Measurements from ENCODE around the gene RFNG. TPM values are rescaled to one million over a fixed set of nuclear protein-coding genes. Genes with fewer than 3 reads are reported as not detected.

Gene RFNG
- total and polyA plus RNA-seq, 2 donors: 8.1 to 45.4 TPM

DNA sequence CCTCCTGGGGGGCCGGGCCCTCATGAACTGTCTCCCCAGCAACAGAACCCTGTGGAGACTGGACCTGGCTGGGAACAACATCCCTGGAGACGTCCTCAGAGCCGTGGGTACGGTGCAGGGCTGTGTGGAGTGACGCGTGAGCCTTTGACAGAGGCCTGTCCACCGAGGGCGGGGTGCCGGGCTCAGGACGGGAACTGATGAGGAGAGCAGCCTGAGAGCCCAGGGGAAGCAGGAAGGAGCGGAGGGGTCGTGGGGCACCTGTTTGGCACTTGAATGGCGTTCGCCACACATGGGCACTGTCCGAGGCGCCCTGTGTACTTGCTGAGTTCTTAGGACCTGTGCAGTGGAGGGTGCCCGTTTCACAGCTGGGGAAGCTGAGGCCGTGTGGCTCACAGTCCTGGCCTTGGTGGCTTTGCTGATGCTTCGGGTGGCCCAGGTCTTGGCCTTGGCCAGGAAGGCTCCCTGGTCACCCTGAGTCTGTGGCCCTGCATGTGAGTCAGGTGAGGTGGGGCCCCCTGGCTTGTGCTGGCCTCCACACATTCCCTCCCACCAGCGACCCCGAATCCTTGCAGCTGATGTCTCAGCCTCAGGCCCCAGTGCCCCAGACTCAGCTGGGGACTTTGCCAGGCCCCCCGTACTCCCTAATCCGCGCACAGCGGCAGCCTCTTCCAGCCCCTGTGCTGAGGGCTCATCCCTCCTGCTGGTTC lies 26.1 kb downstream of the RFNG start:
- WGBS: 98% methylated on average over 25 of the region's 25 CpGs
- Histone ChIP-seq H3K4me1 (ENCODE audit: control insufficient read depth in 2 of 2, insufficient read depth in 2 of 2, low read length in 2 of 2) (peaks cover 19 to 41% of the 10 kb centered on the region in 2 donors), H3K36me3 (ENCODE audit: control insufficient read depth in 2 of 2, insufficient read depth in 2 of 2, low read length in 1 of 2) (peaks cover 22 to 23% of the 10 kb centered on the region in 2 donors), H3K4me3 (ENCODE audit: low read length in 2 of 2) (no peak overlapping the region), H3K9me3 (ENCODE audit: control insufficient read depth in 2 of 2, insufficient read depth in 1 of 2, low read length in 1 of 2) (no peaks in the 10 kb centered on the region), H3K27ac (ENCODE audit: low read depth in 1 of 2, low read length in 1 of 2) (no peak overlapping the region), H3K27me3 (ENCODE audit: control insufficient read depth in 2 of 2, insufficient read depth in 1 of 2, low read length in 1 of 2) (peaks cover 0 to 8% of the 10 kb centered on the region in 2 donors)
- no peak for DNase-seq (ENCODE audit: low read depth in 6 of 9, low spot score in 9 of 9)

DNA sequence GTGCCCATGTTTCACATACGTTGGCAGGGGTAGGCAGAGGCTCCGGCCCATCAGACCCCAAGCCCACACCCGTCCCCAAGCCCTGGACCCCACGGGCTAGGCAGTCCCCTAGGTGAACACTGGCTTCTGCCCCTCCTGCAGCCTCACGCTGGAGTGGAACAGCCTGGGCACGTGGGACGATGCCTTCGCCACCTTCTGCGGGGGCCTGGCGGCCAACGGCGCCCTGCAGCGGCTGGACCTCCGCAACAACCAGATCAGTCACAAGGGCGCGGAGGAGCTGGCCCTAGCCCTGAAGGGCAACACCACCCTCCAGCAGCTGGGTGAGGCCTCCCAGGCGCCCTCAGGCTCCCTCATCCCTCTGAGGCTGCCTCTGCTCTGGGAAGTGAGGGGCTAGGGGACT lies 26.8 kb downstream of the RFNG start:
- no peaks in the 10 kb centered on the region for H3K9me3 ChIP-seq (ENCODE audit: control insufficient read depth in 2 of 2, insufficient read depth in 1 of 2, low read length in 1 of 2)
- no peak for DNase-seq (ENCODE audit: low read depth in 6 of 9, low spot score in 9 of 9)
- no peak overlapping the region for H3K27ac ChIP-seq (ENCODE audit: low read depth in 1 of 2, low read length in 1 of 2)
- WGBS: 98% methylated on average over 17 of the region's 17 CpGs
- peaks cover 22 to 23% of the 10 kb centered on the region in 2 donors for H3K36me3 ChIP-seq (ENCODE audit: control insufficient read depth in 2 of 2, insufficient read depth in 2 of 2, low read length in 1 of 2)
- H3K4me1 ChIP-seq (ENCODE audit: control insufficient read depth in 2 of 2, insufficient read depth in 2 of 2, low read length in 2 of 2): peaks cover 14 to 34% of the 10 kb centered on the region in 2 donors
- H3K4me3 ChIP-seq (ENCODE audit: low read length in 2 of 2): no peak overlapping the region
- H3K27me3 ChIP-seq (ENCODE audit: control insufficient read depth in 2 of 2, insufficient read depth in 1 of 2, low read length in 1 of 2): peaks cover 0 to 2% of the 10 kb centered on the region in 2 donors

DNA sequence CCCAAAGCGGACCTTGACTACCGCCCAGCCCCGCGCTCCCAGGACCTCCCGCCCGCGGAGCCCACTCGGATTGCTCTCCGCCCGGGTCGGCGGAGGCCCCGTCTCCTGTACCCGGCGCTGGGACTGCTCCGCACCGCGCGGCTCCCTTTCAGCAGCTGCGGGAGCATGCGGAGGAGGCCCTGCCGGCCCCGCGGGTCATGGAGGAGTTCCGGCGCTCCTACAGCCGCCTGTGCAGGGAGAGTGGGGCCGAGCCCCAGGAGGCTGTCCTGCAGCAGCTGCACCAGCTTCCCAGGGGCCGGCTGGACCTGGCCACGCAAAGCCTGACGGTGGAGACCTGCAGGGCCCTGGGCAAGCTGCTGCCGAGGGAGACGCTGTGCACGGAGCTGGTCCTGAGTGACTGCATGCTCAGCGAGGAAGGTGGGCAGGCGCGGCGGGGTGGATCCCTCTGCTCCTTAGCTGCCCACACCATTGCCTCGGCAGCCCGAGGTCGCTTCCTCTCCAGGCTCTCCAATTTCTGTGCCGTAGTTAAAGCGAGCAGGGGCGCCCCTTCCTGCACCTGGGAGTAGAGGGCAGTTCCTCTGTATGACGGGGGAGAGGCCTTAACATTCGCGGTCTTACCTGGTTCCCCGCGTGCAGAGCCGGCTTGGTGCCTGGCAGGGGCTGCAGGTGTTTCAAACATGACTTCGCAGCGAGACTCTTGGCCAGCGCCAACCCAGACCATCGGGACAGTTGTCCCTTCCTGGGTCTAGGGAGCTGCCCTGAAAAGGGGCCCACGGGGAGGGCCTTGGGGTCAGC lies 28.0 kb downstream of the RFNG start:
- no peaks in the 10 kb centered on the region for H3K27me3 ChIP-seq (ENCODE audit: control insufficient read depth in 2 of 2, insufficient read depth in 1 of 2, low read length in 1 of 2)
- H3K27ac ChIP-seq (ENCODE audit: low read depth in 1 of 2, low read length in 1 of 2): no peak overlapping the region
- H3K4me3 ChIP-seq (ENCODE audit: low read length in 2 of 2): peak overlapping the region; percentile 67 to 75
- no peaks in the 10 kb centered on the region for H3K9me3 ChIP-seq (ENCODE audit: control insufficient read depth in 2 of 2, insufficient read depth in 1 of 2, low read length in 1 of 2)
- peak in 1 of 9 donors; percentile 48 for DNase-seq (ENCODE audit: low read depth in 6 of 9, low spot score in 9 of 9)
- peaks cover 14 to 35% of the 10 kb centered on the region in 2 donors for H3K4me1 ChIP-seq (ENCODE audit: control insufficient read depth in 2 of 2, insufficient read depth in 2 of 2, low read length in 2 of 2)
- 5% methylated on average over 55 of the region's 55 CpGs for WGBS
- peaks cover 22 to 23% of the 10 kb centered on the region in 2 donors for H3K36me3 ChIP-seq (ENCODE audit: control insufficient read depth in 2 of 2, insufficient read depth in 2 of 2, low read length in 1 of 2)

DNA sequence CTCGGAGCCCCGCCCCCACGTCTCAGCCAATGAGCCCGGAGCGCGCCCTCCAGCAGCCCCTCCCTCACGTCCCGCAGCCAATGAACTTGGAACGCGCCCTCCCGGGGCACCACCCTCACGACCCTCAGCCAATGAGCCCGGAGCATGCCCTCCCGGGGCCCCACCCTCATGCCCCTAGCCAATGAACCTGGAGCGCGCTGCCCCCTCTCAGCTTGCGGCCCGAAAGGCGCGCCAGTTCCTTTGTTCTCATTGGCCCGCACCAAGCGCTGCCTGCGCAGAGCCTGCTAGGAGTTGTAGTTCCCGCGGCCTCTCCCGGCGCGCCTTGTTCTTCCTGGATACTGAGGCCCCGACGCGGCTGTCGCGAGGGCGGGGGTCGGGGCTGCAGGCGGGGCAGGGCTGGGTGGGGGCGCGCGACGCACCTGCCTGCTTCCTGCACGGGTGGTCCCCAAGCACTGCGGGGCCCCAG lies 28.6 kb downstream of the RFNG start, which contains the start of gene LRRC45:
LRRC45 (plus strand) TSS at position 325 of the 466 bp plus-strand sequence. CDS start 339 bp downstream, outside the sequence.
- H3K36me3 ChIP-seq (ENCODE audit: control insufficient read depth in 2 of 2, insufficient read depth in 2 of 2, low read length in 1 of 2): peaks cover 21 to 22% of the 10 kb centered on the region in 2 donors
- WGBS: under 1% methylated on average over 42 of the region's 42 CpGs
- peak within 1 kb of the TSS in 1 of 2 donors; percentile 43 for H3K27ac ChIP-seq (ENCODE audit: low read depth in 1 of 2, low read length in 1 of 2)
- H3K4me3 ChIP-seq (ENCODE audit: low read length in 2 of 2): peak within 1 kb of the TSS; percentile 75 to 84
- peak; percentile 92 to 100 (median 98) for DNase-seq (ENCODE audit: low read depth in 6 of 9, low spot score in 9 of 9)
- H3K4me1 ChIP-seq (ENCODE audit: control insufficient read depth in 2 of 2, insufficient read depth in 2 of 2, low read length in 2 of 2): peaks cover 14 to 35% of the 10 kb centered on the region in 2 donors
- H3K27me3 ChIP-seq (ENCODE audit: control insufficient read depth in 2 of 2, insufficient read depth in 1 of 2, low read length in 1 of 2): no peaks in the 10 kb centered on the region
- no peaks in the 10 kb centered on the region for H3K9me3 ChIP-seq (ENCODE audit: control insufficient read depth in 2 of 2, insufficient read depth in 1 of 2, low read length in 1 of 2)

DNA sequence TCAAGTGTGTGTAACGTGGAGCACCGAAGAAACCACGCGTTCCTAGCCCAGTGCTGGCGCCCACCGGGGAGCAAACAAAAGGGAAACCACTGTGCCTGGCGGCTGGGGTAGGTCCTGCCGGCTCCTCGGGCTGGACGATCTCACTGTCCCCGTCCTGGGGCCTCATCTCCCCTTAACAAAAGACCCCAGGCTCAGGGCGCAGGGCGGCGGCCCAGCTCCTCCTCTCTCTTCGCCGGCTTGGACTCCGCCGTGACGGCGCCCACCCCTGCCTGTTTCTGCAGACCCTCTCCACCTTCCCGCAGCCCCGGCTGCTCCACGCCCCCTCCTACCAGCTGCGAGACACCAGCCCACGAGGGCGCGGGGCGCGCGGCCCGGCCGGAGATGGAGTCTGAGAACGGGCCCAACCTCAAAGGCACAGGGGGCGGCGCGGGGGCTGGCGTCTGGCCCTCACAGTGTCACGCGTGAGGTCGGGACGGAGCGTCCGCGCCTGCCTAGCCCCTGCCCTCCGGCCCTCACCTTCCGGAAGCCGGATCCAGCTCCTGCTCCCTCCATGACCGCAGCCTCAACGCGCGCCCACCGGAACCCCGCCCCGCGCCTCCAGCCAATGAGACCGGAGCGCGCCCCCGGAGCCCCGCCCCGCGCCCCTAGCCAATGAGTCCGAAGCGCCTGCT lies 29.2 kb downstream of the RFNG start, which contains the start of gene CENPX:
CENPX (minus strand) TSS at position 569 of the 671 bp plus-strand sequence; CDS start at position 552, 17 bp downstream.
- WGBS: under 1% methylated on average over 64 of the region's 64 CpGs
- no peak for DNase-seq (ENCODE audit: low read depth in 6 of 9, low spot score in 9 of 9)
- Histone ChIP-seq H3K9me3 (ENCODE audit: control insufficient read depth in 2 of 2, insufficient read depth in 1 of 2, low read length in 1 of 2) (peaks cover 0 to 3% of the 10 kb centered on the region in 2 donors), H3K27me3 (ENCODE audit: control insufficient read depth in 2 of 2, insufficient read depth in 1 of 2, low read length in 1 of 2) (no peaks in the 10 kb centered on the region), H3K4me3 (ENCODE audit: low read length in 2 of 2) (peak within 1 kb of the TSS; percentile 75 to 84), H3K27ac (ENCODE audit: low read depth in 1 of 2, low read length in 1 of 2) (peak within 1 kb of the TSS in 1 of 2 donors; percentile 43), H3K36me3 (ENCODE audit: control insufficient read depth in 2 of 2, insufficient read depth in 2 of 2, low read length in 1 of 2) (peaks cover 18 to 20% of the 10 kb centered on the region in 2 donors), H3K4me1 (ENCODE audit: control insufficient read depth in 2 of 2, insufficient read depth in 2 of 2, low read length in 2 of 2) (peaks cover 14 to 35% of the 10 kb centered on the region in 2 donors)

DNA sequence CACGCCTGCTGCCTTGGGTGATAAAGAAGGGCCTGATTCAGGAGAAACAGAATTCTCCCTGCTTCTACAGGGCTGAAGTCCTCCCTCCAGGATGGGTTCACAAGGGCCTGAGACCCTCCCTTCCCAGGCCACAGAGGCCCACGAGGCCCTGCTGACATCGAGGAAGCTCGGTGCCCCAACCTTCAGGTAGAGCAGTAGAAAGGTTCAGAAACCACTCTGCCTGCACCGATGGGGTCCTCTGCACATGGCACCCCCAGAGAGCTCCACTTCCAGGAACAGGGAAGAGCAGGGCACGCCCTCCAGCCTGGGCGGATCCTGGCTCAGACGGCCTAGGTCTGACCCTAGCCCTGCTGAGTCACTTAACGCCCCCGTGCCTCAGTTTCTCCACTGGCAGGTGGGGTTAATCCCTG lies 29.7 kb downstream of the RFNG start:
- H3K27me3 ChIP-seq (ENCODE audit: control insufficient read depth in 2 of 2, insufficient read depth in 1 of 2, low read length in 1 of 2): no peaks in the 10 kb centered on the region
- DNase-seq (ENCODE audit: low read depth in 6 of 9, low spot score in 9 of 9): no peak
- peak overlapping the region; percentile 70 to 84 for H3K4me3 ChIP-seq (ENCODE audit: low read length in 2 of 2)
- H3K36me3 ChIP-seq (ENCODE audit: control insufficient read depth in 2 of 2, insufficient read depth in 2 of 2, low read length in 1 of 2): peaks cover 15 to 20% of the 10 kb centered on the region in 2 donors
- WGBS: 11% methylated on average over 10 of the region's 10 CpGs
- peaks cover 0 to 5% of the 10 kb centered on the region in 2 donors for H3K9me3 ChIP-seq (ENCODE audit: control insufficient read depth in 2 of 2, insufficient read depth in 1 of 2, low read length in 1 of 2)
- peaks cover 14 to 35% of the 10 kb centered on the region in 2 donors for H3K4me1 ChIP-seq (ENCODE audit: control insufficient read depth in 2 of 2, insufficient read depth in 2 of 2, low read length in 2 of 2)
- no peak overlapping the region for H3K27ac ChIP-seq (ENCODE audit: low read depth in 1 of 2, low read length in 1 of 2)

DNA sequence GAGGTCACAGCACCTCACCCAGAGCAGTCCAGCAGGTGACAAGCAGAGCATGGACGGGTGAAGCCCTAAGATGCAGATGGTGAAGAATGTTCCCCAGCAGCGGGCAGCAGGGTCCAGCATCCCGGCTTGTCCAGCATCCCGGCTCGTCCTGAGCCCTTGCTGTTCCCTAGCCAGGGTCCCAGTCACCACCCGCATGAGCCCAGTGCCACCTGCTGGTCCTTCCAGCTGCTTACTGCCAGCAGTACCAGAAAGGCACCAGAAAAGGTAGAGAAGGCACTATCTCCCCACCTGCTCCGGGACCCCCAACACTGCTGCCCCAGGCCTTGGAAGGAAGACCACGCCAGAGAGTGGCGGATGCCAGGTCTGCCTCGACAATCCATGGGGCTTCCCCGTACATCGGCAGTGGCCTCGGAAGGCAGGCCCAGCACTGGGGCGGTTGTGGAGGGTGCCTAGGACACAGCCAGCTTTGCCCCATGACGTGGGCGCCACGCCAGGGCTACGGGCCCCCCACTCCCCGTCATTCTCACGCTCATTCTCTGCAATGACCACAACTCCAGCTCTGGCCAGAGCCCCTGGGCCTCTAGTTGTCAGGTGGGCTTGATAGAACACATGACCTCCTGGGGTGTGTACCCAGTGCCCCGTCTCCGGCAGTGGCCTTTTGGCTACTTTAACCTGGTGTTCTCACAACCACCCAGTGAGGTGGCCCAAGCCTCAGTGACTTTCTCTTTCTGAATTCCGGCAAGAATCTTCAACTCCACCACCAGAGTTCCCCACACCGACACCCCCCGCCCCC lies 30.3 kb downstream of the RFNG start:
- peak in 4 of 9 donors; percentile 37 to 72 (median 58) for DNase-seq (ENCODE audit: low read depth in 6 of 9, low spot score in 9 of 9)
- Histone ChIP-seq H3K27ac (ENCODE audit: low read depth in 1 of 2, low read length in 1 of 2) (no peak overlapping the region), H3K36me3 (ENCODE audit: control insufficient read depth in 2 of 2, insufficient read depth in 2 of 2, low read length in 1 of 2) (peaks cover 14 to 20% of the 10 kb centered on the region in 2 donors), H3K4me3 (ENCODE audit: low read length in 2 of 2) (peak overlapping the region; percentile 70 to 84), H3K9me3 (ENCODE audit: control insufficient read depth in 2 of 2, insufficient read depth in 1 of 2, low read length in 1 of 2) (peaks cover 0 to 5% of the 10 kb centered on the region in 2 donors), H3K4me1 (ENCODE audit: control insufficient read depth in 2 of 2, insufficient read depth in 2 of 2, low read length in 2 of 2) (peaks cover 14 to 35% of the 10 kb centered on the region in 2 donors), H3K27me3 (ENCODE audit: control insufficient read depth in 2 of 2, insufficient read depth in 1 of 2, low read length in 1 of 2) (no peaks in the 10 kb centered on the region)
- 67% methylated on average over 25 of the region's 25 CpGs for WGBS

DNA sequence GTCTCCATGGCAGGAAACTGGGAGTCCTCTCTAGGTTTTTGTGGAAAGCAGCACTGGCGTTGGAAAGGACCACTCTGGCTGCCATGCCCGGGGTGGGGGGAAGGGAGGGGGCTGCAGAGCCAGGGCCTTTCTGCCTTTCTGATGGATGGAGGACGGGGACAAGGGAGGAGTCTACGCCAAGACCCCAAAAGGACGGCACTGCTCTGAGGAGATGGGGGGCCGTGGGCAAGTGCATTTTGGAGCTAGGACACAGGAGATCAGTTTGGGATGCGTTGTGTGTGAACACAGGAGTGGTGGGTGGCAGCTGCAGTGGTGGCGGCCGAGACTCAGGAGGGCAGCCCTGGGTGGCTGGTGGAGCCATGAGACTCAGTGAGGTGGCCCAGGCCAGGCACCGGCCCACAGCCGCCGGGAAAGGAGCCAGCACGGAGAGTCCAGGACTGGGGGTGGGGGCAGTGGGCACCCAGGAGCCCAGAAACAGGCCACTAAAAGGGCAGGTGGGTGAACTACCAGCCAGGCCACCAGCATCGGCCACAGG lies 31.0 kb downstream of the RFNG start:
- WGBS: 96% methylated on average over 14 of the region's 14 CpGs
- H3K4me3 ChIP-seq (ENCODE audit: low read length in 2 of 2): no peak overlapping the region
- H3K4me1 ChIP-seq (ENCODE audit: control insufficient read depth in 2 of 2, insufficient read depth in 2 of 2, low read length in 2 of 2): peaks cover 14 to 35% of the 10 kb centered on the region in 2 donors
- H3K9me3 ChIP-seq (ENCODE audit: control insufficient read depth in 2 of 2, insufficient read depth in 1 of 2, low read length in 1 of 2): peaks cover 0 to 5% of the 10 kb centered on the region in 2 donors
- DNase-seq (ENCODE audit: low read depth in 6 of 9, low spot score in 9 of 9): no peak
- no peak overlapping the region for H3K27ac ChIP-seq (ENCODE audit: low read depth in 1 of 2, low read length in 1 of 2)
- H3K36me3 ChIP-seq (ENCODE audit: control insufficient read depth in 2 of 2, insufficient read depth in 2 of 2, low read length in 1 of 2): peaks cover 10 to 16% of the 10 kb centered on the region in 2 donors
- H3K27me3 ChIP-seq (ENCODE audit: control insufficient read depth in 2 of 2, insufficient read depth in 1 of 2, low read length in 1 of 2): no peaks in the 10 kb centered on the region
